PC-3 (cell line): ENCODE results near the gene GUCY2D.

ENCODE experiments used
- EZH2 ChIP-seq: fragments of 300-600 bp; sonication (generic); IDR thresholded peaks from one replicate; pipeline ENCODE4 v1.6.1; 2017; ENCODE audit warnings: antibody characterized with exemption, mild to moderate bottlenecking, low read length; ENCODE audit not compliant: unreplicated experiment
- EZH2phosphoT487 ChIP-seq: fragments of 300-600 bp; sonication (generic); IDR thresholded peaks from 2 replicates; pipeline ENCODE4 v1.6.1; 2018; ENCODE audit warnings: mild to moderate bottlenecking, antibody characterized with exemption, low read length, borderline replicate concordance
- TF ChIP-seq, protein P1 (sequence below): fragments of 300-600 bp; sonication (generic); conservative IDR thresholded peaks from 2 replicates; pipeline ENCODE4 v1.5.1; 2017; ENCODE audit warnings: antibody characterized with exemption, low read depth, mild to moderate bottlenecking, low read length

DNA sequence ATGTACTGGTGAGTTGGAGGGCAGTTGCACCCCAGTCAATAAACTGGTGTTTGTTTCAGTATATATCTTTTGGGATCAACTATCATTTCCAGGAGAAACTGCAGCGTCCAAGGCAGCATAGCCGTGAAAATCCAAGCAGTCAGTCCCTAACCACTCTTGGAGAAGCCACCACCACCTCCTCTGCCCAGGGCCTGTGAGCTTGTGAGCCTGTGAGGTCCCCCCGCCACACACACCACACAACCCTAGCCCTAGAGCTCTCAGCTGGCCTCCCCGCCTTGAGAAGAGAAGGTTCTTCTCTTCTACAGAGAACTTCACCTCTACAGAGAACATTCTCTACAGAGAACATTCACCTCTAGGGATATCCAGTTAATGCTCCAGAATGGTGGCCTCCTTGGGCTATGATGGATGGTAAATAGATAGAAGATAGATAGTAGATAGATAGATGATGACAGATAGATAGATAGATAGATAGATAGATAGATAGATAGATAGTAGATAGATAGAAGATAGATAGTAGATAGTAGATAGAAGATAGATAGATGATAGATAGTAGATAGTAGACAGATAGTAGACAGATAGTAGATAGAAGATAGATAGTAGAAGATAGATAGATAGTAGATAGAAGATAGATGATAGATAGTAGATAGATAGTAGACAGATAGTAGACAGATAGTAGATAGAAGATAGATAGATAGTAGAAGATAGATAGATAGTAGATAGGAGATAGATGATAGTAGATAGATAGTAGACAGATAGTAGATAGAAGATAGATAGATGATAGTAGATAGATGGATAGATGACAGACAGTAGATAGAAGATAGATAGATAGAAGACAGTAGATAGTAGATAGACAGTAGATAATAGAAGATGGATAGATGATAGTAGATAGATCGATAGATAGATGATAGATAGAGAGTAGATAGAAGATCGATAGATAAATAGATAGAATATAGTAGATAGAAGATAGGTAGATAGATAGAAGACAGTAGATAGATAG lies 50.1 kb downstream of the GUCY2D start:
- TF ChIP-seq, protein P1, sequence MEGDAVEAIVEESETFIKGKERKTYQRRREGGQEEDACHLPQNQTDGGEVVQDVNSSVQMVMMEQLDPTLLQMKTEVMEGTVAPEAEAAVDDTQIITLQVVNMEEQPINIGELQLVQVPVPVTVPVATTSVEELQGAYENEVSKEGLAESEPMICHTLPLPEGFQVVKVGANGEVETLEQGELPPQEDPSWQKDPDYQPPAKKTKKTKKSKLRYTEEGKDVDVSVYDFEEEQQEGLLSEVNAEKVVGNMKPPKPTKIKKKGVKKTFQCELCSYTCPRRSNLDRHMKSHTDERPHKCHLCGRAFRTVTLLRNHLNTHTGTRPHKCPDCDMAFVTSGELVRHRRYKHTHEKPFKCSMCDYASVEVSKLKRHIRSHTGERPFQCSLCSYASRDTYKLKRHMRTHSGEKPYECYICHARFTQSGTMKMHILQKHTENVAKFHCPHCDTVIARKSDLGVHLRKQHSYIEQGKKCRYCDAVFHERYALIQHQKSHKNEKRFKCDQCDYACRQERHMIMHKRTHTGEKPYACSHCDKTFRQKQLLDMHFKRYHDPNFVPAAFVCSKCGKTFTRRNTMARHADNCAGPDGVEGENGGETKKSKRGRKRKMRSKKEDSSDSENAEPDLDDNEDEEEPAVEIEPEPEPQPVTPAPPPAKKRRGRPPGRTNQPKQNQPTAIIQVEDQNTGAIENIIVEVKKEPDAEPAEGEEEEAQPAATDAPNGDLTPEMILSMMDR: no peak
- TF ChIP-seq EZH2 (no peak), EZH2phosphoT487 (no peak)
